Measurements from ENCODE around the gene ZHX3.
"Not testable (repeated sequence)": the region's sequence is repeated elsewhere in the genome, so short reads cannot be mapped to it uniquely, and the experiment has no call there.

Gene ZHX3

DNA sequence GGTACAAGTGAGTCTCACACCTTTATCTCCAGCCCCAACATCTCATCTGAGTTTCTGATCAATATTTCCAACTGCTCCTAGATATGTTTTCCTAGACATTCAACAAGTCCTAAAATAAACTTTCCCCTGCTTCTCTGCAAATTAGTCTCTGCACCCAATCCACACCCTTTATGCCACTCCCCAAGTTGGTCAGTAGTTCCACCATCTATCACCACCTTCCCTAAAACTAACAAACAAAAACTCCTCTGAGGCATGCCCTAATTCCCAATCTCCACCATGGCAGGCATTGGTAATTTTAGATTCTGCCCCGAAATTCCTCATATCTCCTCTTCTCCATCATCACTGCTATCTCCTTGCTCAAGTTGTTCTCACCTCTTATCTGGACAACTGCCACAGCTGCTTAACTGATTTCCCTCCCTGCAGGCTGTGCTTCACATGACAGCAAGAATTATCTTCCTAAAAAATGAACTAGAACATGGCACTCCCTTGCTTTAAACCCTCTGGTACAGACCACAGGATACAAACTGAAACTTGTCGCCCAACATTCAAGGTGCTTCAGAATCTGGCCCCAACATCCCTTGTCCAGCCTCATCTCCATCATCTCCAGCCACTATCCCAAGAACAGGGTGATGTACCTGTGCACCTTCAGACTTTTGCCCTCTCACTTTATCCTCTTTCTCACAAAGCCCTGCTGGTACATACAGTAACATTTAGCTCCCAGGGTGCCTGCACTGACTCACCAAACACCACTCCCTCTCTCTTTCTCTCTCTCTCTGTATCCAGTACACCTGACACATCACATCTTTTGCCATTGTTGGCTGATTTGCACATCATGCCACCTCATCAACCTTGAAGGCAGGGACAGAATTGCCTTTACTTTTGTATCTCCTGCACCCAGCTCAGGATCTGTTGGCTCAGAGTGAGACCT lies 55.5 kb downstream of the ZHX3 start:
- no peak for DNase-seq (ENCODE audit: low read depth in 2 of 2, low spot score in 1 of 2)

DNA sequence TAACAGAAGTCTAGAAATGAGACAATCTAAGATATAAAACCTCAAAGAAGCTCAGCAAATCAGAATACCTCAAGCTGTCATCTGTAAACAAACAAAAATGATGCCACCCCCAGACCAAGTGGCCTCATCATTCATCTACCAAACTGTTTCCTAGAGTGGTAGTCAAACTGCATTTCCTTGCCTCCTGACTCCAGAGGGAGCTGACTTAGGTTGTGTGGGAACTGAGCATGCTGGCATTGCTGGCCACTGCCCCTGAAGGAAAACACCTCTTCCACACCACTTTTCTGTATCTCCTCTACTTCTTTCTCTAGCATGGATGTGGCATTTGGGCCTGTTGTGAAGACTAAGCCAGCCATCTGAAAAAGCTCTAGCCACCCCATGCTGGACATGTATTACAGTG lies 56.3 kb downstream of the ZHX3 start:
- DNase-seq (ENCODE audit: low read depth in 2 of 2, low spot score in 1 of 2), result no peak

DNA sequence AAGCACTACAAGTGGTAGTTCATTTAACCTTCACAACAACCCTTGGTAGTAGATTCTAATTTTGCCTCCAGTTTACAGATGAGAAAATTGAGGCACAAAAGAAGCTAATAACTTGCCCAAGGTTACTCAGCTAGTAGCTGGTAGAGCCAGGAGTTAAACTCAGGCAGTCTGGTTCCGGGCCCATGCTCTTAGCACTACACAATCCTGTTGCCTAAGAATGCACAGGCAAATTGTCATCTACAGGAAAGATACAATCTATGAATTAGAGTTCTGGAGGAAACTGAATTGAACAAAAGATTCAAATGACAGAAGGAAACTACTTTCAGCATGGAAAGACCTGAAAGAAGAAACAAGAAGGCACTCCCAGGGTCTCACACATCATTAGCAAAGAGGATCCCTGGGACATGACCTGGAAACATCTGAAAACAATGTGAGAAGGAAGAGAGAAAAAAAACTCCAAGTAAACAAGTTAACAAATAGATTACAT lies 56.8 kb downstream of the ZHX3 start:
- no peak for DNase-seq (ENCODE audit: low read depth in 2 of 2, low spot score in 1 of 2)

DNA sequence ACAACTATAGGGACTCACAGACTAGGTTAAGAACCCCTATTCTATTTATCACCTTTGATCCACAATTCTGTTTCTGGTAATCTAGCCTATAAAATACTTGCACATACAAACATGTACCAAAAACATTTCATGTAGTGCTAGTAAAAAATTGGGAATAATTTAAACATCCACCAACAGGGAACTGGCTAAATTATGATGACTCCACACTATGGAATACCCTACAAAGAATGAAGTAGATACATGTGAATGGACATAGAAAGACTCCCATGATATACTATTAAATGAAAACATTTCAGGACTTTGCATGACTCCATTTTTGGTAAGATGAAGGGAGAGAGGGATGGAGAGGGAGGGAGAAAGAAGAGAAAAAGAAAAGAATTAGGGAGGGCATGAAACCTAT lies 58.2 kb downstream of the ZHX3 start:
- DNase-seq (ENCODE audit: low read depth in 2 of 2, low spot score in 1 of 2), result no peak

DNA sequence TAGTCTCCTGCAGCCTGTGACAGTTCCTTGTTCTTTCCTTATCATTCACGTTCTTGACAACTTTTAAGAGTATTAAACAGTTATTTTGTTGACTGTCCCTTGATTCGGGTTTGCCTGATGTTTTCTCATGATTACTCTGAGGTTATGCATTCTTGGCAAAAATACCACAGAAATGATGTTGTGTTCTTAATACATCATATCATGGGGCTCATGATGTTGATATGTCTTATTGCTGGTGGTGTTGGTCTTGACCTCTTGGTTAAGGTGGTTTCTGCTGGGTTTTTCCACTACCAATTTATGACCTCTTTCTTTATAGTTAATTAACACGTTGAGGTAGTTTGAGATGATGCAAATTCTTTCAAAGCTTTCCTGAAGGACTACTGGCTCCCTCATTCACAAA lies 59.1 kb downstream of the ZHX3 start:
- no peak for DNase-seq (ENCODE audit: low read depth in 2 of 2, low spot score in 1 of 2)

DNA sequence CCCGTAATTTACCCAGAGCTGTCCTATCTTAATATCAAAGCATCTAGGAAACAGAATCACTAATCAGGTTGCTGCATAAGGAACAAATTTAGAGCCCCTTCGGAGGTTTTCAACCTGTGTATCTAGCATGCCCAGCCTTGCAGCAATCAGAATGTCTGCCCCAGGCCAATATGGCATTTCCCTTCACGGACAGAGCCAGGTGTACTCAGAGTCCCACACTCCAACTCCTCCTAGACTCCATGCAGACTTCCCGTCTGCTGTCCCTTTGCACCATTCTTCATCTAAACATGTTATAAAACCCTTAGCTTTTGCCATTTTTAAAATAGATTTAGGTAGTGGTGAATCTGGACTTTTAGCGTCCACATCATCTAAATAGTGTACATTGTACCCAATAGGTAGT lies 61.0 kb downstream of the ZHX3 start:
- no peak for DNase-seq (ENCODE audit: low read depth in 2 of 2, low spot score in 1 of 2)

DNA sequence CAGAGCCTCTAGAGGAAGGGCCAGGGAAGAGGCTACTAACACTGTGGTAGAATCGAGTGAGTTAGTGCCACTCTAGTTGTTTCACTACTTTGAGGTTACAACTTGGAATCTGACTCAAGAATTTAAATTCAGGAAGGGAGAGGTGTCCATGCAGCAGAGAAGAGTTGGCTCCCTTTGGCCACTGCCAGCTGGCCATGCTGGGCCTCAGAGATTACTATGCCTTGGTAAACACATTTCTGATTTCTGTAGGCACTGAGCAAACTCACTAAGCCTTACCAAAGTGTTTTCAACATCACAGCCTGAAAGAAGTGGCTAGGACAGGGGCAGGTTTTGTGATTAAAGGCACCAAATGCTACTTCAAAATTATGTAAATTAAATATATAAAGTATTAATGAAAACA lies 61.9 kb downstream of the ZHX3 start:
- DNase-seq (ENCODE audit: low read depth in 2 of 2, low spot score in 1 of 2), result no peak

DNA sequence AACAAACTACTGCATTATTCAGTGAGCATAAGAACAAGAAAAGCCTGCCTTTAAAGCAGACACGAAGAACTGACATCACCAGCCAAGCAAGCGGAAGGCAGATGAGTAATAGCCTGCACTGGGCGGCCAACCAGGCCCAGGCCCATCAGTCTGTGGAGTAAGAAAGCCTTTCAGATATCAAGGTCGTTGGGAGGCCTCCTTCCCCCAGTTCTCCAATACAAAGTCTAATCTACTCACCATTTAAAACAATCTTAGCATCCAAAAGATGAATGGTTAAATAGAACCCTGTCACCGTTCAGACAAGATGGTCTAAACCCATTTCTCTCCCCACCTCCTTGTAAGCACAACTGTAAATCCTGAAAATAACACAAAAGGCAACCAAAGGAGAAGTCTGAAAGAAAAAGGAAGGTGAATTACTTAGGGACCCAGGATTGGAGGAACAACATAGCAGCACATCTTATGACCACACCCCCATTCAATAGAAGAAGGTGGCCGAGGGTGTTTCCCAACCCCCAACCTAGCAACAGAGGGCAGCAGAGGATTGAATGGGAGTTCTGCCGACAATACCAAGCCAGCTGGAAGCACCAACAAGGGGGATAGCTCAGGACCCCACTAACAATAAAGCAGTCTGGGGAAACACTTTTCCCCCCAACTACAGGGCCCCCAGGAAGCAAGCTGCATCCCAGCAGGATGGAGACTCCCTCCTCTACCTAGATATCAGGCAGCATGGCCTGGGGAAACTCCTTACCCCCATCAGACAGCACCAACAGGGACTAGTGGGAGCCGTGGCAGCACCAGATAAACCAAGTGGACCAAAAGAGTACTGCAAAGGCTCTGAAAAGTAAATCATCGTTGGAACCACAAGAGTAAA lies 67.9 kb downstream of the ZHX3 start:
- DNase-seq (ENCODE audit: low read depth in 2 of 2, low spot score in 1 of 2), result no peak

DNA sequence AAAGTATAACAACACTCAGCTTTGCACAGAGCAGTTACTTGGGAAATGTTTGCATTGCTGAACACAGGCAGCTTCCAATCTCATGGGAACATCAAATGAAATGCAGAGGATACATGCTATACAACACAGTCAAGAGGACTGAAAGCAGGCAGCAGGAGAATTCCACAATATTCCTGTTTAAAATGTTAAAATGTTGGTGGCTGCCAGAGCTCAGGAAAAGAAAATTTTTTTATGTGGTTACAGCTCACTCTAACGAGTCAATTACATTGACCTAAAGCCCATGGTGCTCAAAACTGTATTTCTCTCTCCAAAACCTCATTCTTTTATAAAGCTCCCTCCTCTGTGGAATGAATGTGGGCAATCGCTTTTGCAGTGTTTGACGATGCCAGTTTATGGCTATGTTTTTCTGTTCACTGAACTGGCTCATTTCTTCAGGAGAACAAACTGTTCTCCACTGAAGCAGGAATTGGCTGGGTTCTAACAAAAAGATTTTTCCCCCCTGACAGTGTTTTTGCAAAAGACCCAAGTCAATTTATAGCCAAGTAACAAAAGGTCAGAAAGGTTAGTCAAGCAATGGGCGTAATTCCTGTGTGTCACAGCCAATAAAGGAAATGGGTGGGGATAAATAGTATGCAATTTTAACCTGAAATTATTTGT lies 69.0 kb downstream of the ZHX3 start:
- DNase-seq (ENCODE audit: low read depth in 2 of 2, low spot score in 1 of 2), result no peak

DNA sequence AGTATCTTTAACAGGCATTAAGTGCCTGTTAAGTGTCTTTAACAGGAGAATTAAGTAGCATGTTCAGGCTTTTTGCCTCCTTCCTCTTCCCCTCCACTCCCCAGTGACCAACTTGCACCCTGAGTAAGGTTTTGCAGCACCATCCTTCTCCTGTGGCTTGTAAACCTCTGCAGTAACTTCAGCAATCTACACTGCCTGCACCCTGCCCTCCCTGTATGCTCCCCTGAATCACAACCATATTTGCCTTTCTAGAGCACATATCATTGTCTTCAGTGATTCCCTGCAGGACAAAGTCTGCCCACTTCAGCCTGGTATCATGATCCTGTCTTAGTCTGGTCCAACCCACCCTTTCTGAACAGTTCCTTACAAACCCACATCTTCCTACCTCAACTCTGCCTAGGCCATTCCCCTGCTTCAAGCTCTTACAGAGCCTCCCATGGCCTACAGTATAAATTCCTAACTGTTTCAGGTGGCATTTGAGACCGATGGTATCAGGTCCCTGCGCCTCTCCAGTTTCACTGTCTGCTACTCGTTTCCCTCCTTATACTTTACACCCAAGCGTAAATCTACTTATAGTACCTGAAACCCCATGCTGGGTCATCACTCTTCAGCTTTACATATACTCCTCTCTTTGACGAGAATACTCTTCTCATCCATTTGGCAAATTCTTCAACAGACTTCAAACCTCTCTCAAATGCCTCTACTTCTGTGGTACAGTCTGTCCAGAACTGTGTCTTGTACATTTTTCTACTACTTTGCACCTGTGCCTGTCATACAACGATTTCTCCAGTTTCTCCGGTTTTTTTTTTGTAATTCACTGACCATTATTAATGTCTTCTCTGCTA lies 69.8 kb downstream of the ZHX3 start:
- DNase-seq (ENCODE audit: low read depth in 2 of 2, low spot score in 1 of 2), result no peak

DNA sequence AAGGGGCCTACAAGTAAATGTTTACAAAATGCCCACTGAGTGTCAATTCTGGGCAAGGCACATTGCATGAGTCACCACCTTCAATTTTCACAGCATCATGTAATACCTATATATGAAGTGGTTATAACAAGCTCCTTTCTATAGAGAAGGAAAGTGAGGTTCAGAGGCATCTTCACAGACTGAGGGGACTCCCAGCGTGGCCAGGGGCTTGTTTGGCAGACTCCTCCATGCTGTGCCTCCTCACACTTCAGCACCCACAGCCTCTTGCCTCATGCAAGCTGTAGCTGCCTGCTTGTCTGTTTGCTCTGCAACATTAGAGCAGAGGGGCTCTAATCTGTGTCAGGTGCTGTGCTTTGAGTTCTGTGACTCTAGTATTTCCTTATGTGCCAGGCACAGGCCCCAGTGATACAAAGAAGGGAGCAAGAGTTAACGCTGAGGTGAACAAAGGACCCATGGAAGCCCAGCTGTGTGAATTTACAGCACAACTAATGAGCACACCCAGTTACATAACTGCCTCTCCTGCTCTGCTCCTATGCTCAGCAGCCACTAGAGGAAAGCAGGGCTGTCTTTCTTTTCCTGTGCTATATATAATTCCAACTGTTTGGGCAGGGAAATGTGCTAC lies 72.3 kb downstream of the ZHX3 start:
- DNase-seq (ENCODE audit: low read depth in 2 of 2, low spot score in 1 of 2), result no peak

DNA sequence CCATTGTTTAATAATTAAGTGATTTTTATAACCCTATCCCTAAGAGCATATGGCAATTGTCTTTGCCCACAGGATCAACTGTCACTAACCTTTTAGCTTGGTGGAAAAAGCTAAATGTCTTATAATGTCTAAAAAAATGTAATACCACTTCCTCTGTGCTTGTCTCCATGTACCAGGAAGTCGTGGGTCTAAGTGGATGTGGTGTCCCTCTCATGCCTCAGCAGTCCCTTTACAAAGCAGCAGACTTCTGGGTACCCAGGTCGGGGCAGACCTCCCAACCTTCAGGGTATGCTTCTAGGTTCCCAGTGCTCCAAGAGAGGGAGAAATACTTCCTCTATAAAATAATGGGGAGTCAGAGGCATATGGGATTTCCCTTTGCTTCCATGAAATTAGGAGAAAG lies 74.7 kb downstream of the ZHX3 start:
- DNase-seq (ENCODE audit: low read depth in 2 of 2, low spot score in 1 of 2), result no peak

DNA sequence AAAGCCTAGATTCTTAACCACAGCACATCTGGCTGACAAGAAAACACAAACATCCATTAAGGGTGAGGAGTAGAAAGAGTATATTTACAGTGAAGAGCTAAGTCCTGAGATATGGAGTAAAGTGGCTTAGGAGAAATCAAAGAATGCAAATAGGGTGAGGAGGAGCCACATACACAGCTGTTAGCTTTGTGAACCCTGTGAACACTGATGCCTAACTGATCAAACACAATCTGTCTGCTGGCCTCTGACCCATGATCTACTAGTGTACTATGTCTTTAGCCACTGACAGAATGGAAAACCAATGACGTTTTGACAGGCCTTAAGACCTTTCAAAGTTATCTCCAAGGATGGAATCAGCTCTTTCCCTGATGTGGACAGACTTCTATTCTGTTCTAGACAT lies 75.2 kb downstream of the ZHX3 start:
- DNase-seq (ENCODE audit: low read depth in 2 of 2, low spot score in 1 of 2), result no peak

DNA sequence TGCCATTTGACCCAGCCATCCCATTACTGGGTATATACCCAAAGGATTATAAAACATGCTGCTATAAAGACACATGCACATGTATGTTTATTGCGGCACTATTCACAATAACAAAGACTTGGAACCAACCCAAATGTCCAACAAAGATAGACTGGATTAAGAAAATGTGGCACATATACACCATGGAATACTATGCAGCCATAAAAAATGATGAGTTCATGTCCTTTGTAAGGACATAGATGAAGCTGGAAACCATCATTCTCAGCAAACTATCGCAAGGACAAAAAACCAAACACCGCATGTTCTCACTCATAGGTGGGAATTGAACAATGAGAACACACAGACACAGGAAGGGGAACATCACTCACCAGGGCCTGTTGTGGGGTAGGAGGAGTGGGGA lies 80.3 kb downstream of the ZHX3 start:
- DNase-seq (ENCODE audit: low read depth in 2 of 2, low spot score in 1 of 2), result not testable (repeated sequence)

DNA sequence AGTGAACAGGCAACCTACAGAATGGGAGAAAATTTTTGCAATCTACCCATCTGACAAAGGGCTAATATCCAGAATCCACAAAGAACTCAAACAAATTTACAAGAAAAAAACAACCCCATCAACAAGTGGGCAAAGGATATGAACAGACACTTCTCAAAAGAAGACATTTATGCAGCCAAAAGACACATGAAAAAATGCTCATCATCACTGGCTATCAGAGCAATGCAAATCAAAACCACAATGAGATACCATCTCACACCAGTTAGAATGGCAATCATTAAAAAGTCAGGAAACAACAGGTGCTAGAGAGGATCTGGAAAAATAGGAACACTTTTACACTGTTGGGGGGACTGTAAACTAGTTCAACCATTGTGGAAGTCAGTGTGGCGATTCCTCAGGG lies 80.7 kb downstream of the ZHX3 start:
- DNase-seq (ENCODE audit: low read depth in 2 of 2, low spot score in 1 of 2), result not testable (repeated sequence)

DNA sequence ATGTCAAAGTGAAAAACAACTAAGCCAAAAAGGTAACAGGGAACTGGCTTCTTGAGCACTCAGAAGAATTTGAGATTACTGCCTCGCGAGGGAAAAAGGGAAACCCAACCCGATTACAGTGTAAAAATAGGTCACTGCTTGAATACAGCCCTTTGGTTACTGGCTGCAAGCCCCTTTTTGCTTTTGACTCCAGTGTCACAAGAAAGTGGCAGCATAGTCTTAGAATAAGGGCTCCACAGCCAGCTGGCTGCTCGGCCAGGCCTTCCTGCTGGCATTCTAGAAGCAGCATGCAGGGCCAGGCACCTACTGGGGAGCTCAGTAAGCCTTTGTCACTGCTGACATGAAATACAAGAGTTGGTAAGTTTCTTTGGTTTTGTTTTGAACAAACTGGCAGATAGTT lies 83.0 kb downstream of the ZHX3 start:
- DNase-seq (ENCODE audit: low read depth in 2 of 2, low spot score in 1 of 2), result no peak

DNA sequence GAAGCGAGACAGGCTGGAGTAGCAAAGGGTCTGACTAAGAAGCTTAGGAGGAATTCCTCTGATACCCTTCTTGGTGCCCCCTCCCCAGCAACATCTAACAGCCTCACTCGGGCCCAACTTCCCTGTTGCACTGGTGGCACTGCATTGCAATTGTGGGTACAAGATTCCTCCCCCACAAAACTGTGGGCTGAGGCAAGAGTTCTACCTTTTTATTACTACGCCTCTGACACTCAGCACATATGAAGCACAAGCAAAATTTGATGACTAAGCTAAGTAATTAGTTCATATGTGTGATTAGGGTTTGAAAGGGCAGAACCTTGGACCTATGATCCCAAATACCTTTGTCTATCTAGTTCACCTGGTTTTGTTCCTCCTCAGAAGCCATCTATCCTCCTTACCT lies 83.5 kb downstream of the ZHX3 start:
- DNase-seq (ENCODE audit: low read depth in 2 of 2, low spot score in 1 of 2), result no peak

DNA sequence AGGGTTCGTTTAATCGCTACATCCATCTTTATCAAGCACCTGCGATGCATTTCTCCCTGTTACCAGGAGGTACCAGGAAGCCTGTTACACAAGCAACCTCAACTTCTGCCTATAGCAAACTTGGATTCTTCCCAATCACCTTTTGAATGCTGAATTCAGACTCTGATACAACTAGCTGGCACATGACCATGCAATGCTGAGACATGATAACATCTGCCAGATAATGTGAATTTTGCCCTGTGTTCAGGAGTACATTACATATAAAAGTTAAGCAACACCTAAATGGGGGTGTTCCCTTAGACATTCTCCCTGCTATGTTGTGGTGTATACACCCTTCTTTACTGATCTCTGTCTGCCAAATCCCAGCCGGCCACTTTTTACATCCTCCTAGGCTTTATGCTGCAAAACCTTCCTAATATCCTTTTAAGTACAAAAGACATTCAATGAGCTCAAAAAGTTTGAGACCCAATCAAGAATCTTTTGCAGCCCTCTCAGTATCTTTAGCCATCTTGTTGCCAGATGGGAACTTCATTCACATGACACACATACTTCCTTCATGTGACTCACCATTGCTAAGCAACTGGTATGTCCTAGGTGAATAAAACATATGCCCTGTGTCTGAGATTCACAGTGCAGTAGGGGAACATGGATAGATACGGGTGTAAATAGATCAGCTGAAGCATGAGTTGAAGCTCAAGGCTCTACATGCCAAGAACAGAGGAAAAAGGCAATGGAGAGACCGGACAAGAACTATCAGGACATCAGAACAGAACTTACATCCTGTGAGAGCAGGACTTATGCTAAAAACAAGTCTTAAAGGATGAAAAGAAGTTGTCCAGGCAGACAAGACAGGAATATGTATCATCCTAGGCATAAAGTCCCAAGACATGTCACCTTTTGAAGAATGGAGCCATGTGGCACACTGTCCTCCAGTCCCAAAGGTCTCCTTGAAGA lies 84.3 kb downstream of the ZHX3 start:
- DNase-seq (ENCODE audit: low read depth in 2 of 2, low spot score in 1 of 2), result no peak

DNA sequence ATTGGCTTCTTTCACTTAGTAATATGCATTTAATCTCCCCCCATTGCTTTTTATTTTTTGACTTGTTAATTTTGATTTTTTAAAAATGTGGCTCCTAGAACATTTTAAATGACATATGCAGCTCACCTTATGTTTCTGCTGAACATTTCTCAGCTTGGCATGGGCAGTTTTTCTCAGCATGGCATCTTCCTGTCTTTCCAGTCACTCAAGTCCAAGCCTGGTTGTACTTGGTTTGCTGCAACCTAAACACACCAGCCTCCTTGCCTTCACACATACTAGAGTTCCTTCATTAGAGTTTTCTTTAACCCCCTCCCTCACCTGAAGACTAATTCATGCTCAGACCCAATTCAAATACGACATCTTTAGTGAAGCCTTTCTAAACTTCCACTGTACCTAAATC lies 86.4 kb downstream of the ZHX3 start:
- no peak for DNase-seq (ENCODE audit: low read depth in 2 of 2, low spot score in 1 of 2)
